Midbrain (tissue), 1 donor: Measurements from ENCODE around the gene TMEM181.
"Not testable (repeated sequence)": the region's sequence is repeated elsewhere in the genome, so short reads cannot be mapped to it uniquely, and the experiment has no call there.

ENCODE experiments used
- DNase-seq: peaks from one replicate; lab custom pipeline; 2025; lab: John Stamatoyannopoulos, UW

Gene TMEM181

DNA sequence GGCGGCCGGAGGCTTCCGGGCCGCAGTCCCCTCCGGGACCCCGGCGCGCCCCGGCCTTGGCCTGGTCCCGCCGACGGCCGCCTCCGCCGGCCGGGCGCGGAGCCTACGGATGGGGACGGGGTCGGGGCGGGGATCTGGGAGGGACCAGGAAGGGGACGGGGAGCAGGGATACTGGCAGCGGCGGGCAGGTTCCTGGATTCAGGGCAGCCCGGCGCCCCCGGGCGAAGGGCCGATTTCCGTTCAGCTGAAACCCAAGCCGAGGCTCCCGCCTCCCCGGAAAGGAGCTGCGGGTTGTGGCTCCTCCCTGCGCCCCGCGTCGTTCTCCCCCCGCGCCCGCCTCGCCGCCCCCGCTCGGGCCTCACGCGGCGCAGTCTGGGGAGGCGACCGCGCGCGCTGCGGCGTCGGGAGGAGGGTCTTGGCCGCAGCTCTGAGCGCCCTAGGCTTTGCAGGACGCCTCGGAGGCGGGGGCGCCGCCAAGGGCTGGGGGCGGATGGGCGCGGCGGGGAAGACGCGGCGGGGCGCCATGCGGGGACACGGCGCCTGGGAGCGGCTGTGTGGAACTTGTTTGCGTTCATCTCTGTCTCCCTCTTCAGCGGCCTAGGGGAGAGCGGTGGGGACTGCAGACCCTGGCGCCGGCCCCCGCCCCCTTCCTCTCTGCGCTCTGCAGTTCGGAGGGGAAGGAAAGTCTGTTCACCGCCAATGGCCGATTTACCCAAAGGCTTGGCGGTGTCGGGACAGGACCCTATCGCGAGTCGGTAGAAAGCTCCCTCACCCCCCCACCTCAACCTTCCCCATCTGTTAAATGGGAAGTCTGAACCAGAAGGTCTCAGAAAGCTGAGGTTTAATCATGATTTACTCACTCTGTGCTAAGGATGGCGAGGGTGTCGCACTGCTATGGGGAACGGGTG, 22.7 kb upstream of the TMEM181 start:
- DNase-seq: peak; percentile 24

DNA sequence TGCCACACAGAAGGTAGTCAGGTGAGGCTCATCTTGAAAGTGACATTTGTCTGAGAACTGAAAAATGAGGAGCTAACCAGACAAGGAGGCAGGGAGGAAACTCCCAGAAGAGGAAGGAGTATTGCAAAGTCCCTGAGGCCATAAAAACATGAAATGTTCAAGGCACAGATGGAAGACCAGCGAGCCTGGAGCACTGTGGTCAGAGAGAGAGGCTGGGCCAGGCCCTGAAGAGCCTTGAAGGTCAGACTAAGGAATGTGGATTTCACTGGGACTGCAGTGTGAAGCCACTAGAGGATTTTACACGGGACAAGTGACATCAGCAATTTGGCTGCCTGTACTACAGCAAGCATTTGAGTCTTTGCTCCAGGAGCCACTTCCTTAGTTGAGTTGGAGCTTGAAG, 21.1 kb upstream of the TMEM181 start:
- no peak for DNase-seq

- DNase-seq: no peak
These were observed 20.5 kb upstream of the TMEM181 start for GRCh38 chr6:158539413-158539812.

GRCh38 chr6:158539881-158540280, 20.0 kb upstream of the TMEM181 start:
- DNase-seq: no peak

DNA sequence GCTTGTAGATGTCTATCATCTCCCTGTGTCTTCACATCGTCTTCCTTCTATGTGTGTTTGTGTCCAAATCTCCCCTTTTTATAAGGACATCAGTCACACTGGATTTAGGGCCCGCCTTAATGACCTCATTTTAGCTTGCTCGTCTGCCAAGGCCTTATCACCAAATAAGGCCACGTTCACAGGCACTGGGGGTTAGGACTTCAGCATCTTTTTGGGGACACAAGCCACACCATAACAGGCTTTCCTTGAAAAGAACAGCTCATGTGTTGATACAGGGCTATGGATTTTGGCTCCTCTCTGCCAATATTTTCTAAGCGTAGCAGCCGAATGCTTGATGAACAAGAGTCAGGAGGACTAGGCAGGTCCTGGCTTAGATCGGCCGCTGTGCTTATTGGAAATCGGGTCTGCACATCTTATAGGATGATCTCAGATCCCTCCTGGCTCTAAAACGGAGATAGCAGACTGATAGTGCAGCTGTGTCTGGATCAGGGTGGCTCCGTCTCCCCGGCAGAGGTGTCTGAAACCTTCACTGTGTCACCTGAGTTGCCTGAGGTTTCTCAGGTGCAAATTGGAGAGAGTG, 16.2 kb upstream of the TMEM181 start:
- no peak for DNase-seq

- no peak for DNase-seq
These were observed 15.5 kb upstream of the TMEM181 start for GRCh38 chr6:158544428-158544827.

- DNase-seq: no peak
These were observed 14.6 kb upstream of the TMEM181 start for GRCh38 chr6:158545043-158545966.

GRCh38 chr6:158548418-158549161, 11.3 kb upstream of the TMEM181 start:
- no peak for DNase-seq

DNA sequence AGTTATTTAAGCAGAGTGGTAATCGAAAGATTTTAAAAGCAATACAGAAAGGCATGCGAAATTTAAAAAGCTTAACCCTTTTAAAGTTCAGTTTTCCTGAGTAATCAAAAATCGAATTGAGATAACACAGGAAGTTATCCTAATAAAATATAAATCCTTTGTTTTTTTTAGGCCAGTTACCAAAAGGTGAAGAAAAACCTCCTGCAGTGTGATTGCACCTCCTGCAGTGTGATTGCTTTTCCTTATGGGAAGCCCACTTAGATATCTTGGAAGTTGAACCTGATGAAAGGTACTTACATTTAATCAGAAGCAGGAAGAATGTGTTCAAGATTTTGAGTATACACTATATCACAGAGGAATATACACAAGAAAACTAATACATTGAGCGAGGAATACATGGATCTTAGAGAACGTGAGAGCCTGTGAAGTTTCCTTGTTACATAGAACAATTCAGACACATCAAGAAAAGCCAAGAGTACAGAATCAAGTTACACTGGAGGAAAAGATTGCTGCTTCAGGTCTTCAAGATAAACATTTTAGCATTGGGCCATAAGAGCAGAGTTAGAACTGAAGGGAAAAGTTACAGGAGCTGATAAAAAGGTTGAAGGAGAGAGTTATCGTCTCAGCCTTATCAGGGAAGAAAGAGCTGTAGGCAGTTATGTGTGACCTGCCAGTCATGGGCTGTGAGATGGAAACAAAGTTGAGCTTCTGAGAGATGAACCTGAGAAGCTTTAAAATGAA, 7.7 kb upstream of the TMEM181 start:
- DNase-seq: no peak

DNA sequence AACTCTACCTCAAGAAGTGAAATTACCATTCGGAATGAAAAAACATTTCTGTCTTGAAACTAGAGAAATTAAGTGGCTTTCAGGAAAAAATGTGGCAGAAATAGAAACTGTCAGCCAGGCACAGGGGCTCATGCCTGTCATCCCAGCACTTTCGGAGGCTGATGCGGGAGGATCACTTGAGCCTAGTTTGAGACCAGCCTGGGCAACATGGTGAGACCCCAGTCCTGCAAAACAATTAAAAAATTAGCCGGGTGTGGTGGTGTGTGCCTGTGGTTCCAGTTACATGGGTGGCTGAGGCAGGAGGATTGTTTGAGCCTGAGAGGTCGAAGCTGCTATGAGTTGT, 7.1 kb upstream of the TMEM181 start:
- no peak for DNase-seq

GRCh38 chr6:158554611-158555361, 5.1 kb upstream of the TMEM181 start:
- no peak for DNase-seq

DNA sequence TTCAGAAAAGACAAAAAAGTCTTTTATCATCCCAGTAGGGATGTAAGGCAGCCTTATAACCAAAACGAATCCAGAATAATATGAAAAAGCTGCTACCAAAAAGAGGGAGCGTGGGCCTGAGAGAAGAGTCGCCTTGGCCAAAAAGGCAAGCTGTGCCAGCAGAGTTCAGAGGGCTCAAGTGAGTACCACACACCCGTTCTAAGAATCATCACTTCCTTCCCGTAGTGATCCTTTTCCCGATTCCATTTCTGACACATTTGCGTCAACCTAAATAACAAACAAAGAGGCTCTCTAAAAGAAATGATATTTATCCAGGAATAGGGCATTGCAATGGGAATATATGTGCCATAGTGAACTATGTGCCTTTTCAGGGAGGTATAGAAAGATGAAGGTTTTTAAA, 3.8 kb upstream of the TMEM181 start:
- DNase-seq: no peak

- not testable (repeated sequence) for DNase-seq
These were observed 2.8 kb upstream of the TMEM181 start for GRCh38 chr6:158557110-158557509.

GRCh38 chr6:158557927-158558326, 2.0 kb upstream of the TMEM181 start:
- no peak for DNase-seq

- DNase-seq: no peak
These were observed 1.2 kb upstream of the TMEM181 start for GRCh38 chr6:158558415-158559306.

DNA sequence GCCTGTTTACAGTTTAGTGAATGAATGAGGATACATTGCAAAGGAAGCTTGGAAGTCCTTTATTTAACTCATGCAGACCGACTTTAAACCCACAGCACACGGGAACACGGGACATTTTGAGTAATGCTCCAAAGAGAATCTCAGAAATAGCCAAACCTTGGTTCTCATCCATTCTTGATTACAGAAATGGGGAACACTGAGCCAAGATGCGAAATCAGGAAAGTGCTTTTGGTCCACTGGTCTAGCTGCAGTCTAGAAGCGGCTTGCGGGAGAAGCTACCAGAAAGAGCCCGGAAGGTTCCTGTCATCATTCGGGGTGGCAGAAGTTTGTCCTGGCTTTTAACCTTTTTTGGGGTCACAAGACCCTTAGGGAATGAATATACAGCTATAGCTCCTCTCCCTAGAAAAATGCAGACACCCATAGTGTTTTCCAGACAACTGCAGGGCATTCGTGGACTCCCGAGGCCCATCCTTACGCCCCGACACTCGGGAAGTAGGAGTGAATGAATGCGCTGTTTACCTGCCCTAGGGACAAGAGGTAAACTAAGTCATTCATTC, 475 bp upstream of the TMEM181 start:
- DNase-seq: no peak

DNA sequence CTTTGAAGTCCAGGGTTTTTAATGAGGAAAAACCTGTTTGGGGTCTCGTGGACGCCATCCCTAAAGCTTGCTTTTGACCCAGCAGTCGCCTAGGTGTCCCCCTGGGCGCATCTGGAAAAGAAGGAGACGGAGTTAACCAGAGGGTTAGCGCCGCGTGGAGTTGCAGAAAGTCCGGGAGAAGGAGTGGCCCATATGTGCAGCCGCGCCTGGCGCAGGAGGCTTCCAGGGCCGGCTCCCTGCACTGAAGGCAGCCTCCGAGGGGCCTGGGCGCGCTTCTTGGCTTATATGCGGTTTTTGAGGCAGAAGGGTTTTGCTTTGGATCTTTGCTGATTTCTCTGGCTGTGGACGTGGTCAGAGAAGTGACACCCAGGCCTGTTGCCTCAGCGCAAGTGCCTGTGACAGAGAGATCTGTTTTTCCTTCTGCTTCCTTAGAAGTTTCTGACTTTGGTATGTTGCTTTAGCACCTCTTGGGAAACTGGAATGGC, 987 bp downstream of the TMEM181 start:
- no peak for DNase-seq

- no peak for DNase-seq
These were observed 1.5 kb downstream of the TMEM181 start for GRCh38 chr6:158561321-158561884.

GRCh38 chr6:158561938-158562337, 2.0 kb downstream of the TMEM181 start:
- DNase-seq: no peak
